ENCODE measurements around the gene DCAF5.
A peak's percentile ranks its signal among the peaks of the same experiment; 100 is the strongest.

The DCAF5 gene

GRCh38 chr14:69141550-69141949, 11.4 kb downstream of the DCAF5 start:
- DNase-seq (ENCODE audit: low read depth): no peak

GRCh38 chr14:69139743-69140142, 13.2 kb downstream of the DCAF5 start:
- no peak for DNase-seq (ENCODE audit: low read depth)

GRCh38 chr14:69137843-69138535, 14.9 kb downstream of the DCAF5 start:
- no peak for DNase-seq (ENCODE audit: low read depth)

GRCh38 chr14:69137416-69137815, 15.5 kb downstream of the DCAF5 start:
- no peak for DNase-seq (ENCODE audit: low read depth)

- no peak for DNase-seq (ENCODE audit: low read depth)
These were observed 17.8 kb downstream of the DCAF5 start for GRCh38 chr14:69135133-69135532.

- DNase-seq (ENCODE audit: low read depth): peak; percentile 53
These were observed 19.5 kb downstream of the DCAF5 start for GRCh38 chr14:69133206-69134125.

GRCh38 chr14:69132513-69133181, 20.3 kb downstream of the DCAF5 start:
- no peak for DNase-seq (ENCODE audit: low read depth)

- no peak for DNase-seq (ENCODE audit: low read depth)
These were observed 21.7 kb downstream of the DCAF5 start for GRCh38 chr14:69131176-69131575.

- peak; percentile 67 for DNase-seq (ENCODE audit: low read depth)
These were observed 23.5 kb downstream of the DCAF5 start for GRCh38 chr14:69129264-69129880.

- no peak for DNase-seq (ENCODE audit: low read depth)
These were observed 34.6 kb downstream of the DCAF5 start for GRCh38 chr14:69118305-69118704.

GRCh38 chr14:69117020-69117767, 35.7 kb downstream of the DCAF5 start:
- DNase-seq (ENCODE audit: low read depth): no peak

GRCh38 chr14:69115407-69116185, 37.3 kb downstream of the DCAF5 start:
- DNase-seq (ENCODE audit: low read depth): no peak

- DNase-seq (ENCODE audit: low read depth): no peak
These were observed 38.2 kb downstream of the DCAF5 start for GRCh38 chr14:69114763-69115162.

- no peak for DNase-seq (ENCODE audit: low read depth)
These were observed 44.6 kb downstream of the DCAF5 start for GRCh38 chr14:69108358-69108757.

- DNase-seq (ENCODE audit: low read depth): no peak
These were observed 45.4 kb downstream of the DCAF5 start for GRCh38 chr14:69107407-69108003.

- DNase-seq (ENCODE audit: low read depth): no peak
These were observed 46.5 kb downstream of the DCAF5 start for GRCh38 chr14:69106451-69106850.

GRCh38 chr14:69105326-69105725, 47.6 kb downstream of the DCAF5 start:
- peak; percentile 63 for DNase-seq (ENCODE audit: low read depth)

GRCh38 chr14:69101331-69101826, 51.5 kb downstream of the DCAF5 start:
- DNase-seq (ENCODE audit: low read depth): peak; percentile 55

GRCh38 chr14:69097974-69098373, 54.9 kb downstream of the DCAF5 start:
- DNase-seq (ENCODE audit: low read depth): no peak
